Dermis blood vessel endothelial cell (primary cell): ENCODE measurements around the gene PDZD2. TPM values are rescaled to one million over a fixed set of nuclear protein-coding genes. Genes with fewer than 3 reads are reported as not detected.
A peak's percentile ranks its signal among the peaks of the same experiment; 100 is the strongest.
"Not testable (repeated sequence)": the region's sequence is repeated elsewhere in the genome, so short reads cannot be mapped to it uniquely, and the experiment has no call there.

Source experiments
- DNase-seq: peaks from one replicate; pipeline ENCODE4 v3.0.0; 2010
- total RNA-seq: library from RNA; depleted of rRNA; stranded (reverse); fragments of >200 nt; gene quantifications from 2 replicates; pipeline ENCODE4 v1.2.3, GENCODE V29; 2014

PDZD2 gene
- total RNA-seq, 1 donor from 2014 or later, result 6.6 TPM

DNA sequence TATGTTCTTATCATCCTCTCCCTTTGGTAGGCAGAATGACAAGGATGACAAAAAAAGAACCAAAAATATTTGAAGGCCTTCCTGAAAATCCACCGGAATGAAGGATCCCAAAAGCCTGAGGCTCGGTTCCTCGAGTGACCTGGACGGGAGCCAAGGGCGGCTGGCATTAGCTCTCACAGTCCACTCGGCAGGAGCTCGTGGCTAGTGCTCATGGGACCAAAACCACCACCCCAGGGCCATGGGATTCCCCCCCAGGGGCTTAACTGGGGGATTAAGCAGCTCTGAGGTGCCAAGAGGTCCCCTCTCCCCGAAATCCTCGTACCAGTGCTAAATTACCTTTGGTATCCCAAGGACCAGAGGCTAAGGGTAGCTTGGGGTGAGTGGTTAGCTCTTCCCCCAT lies 586 bp upstream of the PDZD2 start:
- no peak for DNase-seq

DNA sequence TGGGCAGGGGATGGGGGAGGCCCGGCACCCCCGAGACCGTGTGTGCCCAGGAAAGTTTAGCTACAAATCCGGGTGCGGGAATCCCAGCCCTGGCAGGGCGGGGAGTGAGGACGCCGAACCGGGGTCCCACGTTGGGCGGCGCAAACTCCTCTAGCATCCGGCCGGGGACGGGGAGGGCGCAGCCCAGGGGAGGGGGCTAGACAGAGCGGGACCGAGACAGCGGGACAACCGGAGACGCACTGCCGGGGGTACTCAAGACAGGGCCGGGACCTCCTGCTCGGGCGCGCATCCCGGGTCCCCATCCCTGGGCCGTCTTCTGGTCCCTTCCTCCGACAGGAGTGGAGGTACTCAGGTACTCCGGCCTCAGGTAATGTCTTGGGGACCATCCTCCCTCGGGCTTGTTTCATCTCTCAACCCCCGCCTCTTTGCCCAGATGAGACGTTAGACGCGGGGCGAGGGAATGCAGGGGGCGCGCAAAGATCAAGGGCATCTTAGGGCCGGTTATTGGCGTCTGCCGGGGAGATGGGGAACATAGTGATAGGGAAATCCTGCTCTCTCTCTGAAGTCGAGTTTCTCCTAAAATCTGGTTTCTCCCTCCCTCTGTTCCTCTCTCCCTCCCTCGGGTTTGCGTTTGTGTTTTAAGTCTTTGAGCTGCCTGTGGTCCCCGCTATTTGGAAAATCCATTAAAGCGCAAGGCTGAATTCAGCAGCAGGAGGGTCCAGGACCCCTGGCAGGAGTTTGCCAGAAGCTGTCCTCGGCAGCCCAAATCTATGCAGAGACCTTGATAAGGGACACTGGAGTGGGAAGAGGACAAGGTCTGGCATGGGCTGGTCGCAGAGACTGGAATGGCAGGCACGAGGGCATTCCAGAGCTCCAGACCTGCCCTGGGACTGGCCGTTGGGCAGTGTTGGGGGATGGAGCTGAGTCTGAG lies 815 bp downstream of the PDZD2 start:
- no peak for DNase-seq

DNA sequence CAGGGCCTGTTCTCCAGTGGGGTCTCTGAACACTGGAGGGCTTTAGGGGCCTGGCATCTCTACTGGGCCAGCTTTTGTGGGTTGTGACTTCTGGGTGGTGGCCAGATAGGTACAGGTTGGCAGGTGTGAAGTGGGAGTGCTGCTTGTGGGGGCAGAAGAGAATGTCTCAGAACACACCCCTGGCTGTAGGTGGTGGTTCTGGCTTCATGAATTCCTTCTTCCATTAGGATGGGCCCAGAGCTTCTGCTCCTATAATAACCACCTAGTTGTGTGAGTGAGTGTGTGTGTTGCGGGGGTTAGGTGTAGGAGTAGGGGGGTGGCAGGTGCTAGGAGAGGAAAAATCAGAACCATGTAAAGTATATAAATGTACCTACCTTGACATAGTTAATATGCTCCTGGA lies 1.6 kb downstream of the PDZD2 start:
- DNase-seq, result no peak

DNA sequence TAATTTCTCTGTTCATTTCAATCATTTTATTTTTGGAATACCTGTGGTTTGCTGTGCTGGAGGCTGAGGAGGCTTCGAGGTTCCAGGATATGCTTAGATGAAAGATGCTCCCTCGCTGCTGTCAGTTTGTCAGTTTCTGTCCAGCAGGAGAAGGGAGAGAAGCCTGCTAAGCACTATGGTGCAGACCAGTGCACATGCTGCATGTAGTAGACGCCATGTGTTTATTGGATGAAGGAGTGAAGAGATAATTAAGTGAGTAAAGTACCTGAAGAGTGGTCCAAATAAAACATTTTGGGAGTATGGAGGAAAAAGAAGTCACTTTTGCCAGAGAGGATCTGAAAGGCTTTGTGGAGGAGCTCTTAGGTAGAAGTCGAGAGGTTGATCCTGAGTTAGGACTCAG lies 2.1 kb downstream of the PDZD2 start:
- DNase-seq, result no peak

DNA sequence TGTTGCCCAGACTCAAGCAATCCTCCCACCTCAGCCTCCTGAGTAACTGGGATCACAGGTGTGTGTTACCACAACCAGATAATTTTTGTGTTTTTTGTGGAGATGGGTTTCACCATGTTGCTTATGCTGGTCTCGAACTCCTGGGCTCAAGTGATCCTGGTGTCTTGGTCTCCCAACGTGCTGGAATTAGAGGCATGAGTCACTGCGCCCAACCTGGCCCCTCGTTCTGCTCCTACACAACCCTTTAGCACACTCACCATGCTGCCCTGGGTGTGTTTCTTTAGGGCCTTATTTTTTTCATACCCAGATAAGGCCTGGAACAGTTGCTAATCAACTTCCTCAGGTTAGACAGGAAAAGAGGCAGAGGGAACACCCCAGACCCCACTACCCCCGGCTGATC lies 2.6 kb downstream of the PDZD2 start:
- DNase-seq, result no peak

DNA sequence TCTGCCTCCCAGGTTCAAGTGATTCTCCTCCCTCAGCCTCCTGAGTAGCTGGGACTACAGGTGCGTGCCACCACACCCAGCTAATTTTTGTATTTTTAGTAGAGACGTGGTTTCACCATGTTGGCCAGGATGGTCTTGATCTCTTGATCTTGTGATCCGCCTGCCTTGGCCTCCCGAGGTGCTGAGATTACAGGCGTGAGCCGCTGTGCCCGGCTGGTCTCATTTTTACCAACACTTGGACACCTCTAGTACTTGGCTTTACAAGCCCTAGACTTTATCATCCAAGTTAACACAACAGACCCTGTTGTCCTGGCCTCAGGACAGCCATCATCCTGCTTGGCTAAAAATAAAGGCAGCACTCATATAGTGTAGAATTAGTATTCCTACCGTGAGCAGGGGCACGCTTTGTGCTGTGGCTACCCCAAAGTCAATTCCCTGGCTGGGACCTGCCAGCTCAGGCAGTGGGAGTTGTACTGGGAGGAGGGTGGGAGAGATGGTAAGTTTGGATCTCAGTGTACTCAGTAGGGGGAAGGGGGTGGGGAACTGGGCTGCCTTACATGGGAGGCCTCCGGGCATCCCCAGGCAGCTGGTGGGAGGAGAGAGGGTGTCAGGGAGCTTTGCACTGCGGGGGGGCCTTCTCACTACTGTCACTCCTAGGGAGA lies 6.6 kb downstream of the PDZD2 start:
- DNase-seq, result no peak

DNA sequence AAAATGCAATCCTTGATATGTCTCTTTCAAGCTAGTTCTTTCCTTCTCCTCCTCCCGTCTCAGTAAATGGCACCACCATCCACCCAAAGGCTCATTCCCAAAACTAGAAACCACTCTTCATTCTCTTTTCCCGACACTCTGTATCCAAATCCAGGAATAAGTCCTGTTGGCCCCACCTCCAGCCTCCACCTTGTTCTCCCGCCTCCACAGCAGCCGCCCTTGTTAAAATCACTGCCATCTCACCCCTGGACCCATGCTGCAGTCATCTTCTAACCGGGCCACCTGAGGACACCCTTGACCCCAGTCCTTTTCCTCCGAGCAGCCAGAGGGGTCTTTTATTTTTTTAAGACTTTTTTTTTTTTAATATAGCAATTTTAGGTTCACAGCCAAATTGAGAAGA lies 9.4 kb downstream of the PDZD2 start:
- no peak for DNase-seq

DNA sequence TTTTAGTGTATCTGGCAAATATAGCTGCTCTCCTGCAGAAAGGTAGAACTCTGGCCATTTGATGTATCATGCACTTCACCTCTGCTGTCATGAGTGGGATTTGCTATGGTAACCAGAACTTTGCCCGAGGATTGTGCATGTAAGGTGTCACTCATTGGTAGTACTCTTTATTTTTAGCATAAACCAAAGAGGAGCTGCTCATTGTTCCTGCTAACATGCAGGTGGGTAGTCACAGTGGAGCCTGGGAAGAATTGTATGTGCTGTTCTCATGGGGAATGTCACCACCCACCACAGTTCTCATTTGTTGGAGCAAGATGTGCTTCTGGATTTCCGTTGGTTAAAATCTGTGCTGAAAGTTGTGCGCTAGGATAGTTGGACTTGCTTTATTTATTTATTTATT lies 12.3 kb downstream of the PDZD2 start:
- DNase-seq, result no peak

DNA sequence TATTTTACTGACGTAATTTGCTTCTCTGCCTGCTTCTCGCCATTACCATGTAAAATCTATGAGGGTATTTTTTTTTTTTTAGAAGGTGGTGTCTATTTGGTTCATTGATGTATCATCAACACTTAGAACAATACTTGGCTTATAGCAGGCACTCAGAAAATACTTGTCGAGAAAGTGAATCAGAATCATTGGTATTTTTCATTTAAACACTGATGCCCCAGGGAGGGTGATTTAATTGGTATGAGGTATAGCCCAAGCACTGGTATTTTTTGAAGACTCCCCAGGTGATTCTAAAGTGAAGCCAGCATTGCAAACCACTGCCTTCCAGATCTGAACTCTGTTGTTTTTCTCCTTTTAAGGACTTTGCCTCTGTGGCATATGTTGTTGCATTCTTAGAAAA lies 16.6 kb downstream of the PDZD2 start:
- DNase-seq, result no peak

DNA sequence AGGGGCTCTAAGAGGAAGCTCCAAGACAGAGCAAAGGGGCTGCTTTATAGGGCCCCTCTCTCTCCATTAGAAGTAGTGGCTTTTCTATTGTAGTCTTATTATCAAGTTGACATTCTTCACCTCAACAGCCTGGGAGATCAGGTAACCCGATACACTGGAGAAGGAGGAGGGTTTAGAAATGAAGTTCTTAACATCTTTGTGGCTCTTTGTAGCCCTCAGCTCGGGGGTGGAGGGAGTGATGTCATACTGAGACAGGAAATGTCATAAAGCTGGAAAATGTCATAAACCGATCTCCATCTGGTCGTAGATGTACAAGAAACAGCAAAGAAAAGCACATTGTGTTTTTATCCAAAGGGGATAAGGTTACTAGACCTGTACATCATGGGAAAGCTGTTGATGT lies 17.9 kb downstream of the PDZD2 start:
- DNase-seq, result no peak

DNA sequence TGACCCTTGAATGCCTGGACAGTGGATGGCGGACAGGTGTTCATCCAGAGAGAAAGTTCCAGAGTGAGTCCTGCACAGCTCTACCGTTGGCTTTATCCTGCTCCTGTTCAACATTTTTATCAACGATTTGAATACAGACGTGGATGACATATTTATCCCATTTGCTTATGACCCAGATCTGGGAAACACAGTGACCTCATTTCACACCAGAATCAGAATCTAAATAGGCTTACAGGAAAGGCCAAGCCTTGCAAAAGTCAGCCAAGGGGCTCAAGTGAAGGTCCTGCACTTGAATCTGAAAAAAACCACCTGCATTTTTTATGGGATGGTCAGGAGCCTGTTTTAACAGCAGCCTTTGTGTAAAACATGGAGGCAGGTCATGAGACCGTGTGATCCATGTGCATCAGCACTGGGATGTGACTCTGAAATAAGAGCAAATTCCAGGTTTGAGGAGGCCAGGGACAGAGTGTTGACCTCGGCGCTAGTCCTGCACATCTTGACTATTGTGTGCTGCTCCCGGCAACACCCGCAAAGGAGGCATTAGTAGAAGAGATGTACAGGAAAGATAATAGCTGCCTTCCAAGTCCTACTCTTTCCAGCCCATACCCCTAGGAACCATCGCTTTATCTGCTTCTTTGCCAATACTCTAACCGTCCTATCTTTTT lies 18.5 kb downstream of the PDZD2 start:
- DNase-seq, result no peak

DNA sequence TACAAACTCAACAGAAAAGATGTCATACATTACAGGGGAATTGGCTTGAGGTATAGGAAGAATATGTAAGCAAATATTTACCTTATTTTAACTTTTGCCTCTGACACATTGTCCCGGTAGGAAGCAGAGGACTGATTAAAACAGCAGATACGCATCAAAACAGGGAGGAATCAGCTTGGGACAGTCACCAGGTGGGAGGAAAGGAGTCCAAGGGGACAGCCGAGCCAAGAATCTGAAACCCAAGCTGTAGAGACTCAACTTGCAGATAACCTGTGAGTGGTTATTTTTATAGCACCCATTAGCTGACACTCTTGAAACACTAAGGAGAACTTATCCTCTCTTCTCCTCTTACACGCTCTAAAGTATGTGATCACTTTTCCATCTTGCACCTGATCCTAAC lies 22.3 kb downstream of the PDZD2 start:
- no peak for DNase-seq

DNA sequence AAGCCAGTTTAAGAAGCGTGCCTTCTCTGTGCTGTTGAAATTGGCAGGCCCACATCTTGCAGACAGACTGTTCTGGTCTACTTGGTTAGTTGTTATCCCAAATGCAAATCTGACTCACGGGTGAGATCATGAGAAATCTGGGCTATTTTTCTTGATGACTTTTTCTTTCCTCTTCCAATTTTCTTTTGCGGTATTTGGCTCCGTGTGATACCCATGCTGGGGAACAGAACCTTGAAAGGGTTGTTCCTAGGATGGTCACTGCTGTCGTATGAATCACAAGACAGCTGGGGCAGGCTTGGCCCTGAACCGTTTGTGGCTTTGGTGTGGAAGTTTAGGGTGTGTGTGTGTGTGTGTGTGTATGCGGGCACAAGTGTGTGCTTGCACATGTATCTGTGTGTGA lies 24.6 kb downstream of the PDZD2 start:
- no peak for DNase-seq

DNA sequence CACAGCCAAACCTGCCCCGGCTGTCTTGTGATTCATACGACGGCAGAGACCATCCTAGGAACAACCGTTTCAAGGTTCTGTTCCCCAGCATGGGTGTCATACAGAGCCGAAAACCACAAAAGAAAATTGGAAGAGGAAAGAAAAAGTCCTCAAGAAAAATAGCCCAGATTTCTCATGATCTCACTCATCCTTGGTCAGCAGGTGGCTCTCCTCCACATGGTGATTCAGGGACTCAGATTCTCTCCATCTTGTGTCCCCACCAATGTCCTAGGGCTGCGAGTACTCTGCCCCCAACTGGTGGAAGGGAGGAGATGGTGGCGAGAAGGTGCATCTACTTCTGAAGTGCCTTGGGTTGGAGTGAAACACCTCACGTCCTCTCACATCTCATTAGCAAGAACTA lies 25.6 kb downstream of the PDZD2 start:
- peak; percentile 6 for DNase-seq

DNA sequence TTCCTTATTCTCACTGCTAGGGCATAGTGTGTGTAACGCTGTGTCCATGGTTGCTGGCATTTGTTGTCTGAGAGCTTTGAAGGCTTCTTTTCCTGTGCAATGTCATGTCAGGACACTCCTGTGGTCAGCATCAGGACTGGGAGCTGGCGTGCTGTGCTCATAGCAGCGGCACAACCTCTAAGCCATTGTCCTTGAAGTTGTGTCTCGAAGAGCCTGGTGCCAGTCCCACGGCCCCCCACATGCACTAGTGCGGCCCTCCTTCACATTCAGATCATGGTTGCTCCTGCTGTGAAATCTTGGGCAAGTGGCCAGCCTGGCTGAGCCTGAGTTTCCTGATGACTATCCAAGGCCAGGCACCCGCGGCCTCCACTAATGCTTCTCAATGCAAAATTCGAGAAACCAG lies 32.4 kb downstream of the PDZD2 start:
- no peak for DNase-seq

DNA sequence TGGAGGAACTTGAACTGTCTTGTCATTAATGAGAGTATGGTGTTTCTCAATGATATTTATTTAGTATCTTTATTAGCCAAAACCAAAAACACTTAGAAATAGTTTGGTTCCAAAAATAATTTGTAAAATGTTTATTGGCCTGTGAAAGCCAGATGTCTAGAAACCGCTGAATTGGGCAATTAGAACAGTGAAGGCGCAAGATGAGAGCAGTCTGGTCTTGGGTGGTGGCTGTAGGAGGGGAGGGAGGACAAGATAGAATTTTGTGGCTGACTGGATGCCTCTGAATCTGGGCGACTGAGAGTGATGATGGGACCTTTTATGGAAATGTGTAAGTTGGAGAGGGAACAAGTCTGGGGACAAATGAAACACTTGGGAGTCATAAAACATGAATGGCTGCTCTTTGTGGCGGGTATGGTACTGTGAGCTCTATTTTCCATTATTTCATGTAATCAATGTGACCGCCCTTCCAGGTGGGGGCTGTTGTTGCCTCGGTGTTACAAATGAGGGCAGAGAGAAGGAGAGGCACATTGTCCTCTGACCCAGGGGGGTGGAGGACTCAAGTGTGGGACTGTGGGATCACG lies 35.5 kb downstream of the PDZD2 start:
- DNase-seq, result no peak

DNA sequence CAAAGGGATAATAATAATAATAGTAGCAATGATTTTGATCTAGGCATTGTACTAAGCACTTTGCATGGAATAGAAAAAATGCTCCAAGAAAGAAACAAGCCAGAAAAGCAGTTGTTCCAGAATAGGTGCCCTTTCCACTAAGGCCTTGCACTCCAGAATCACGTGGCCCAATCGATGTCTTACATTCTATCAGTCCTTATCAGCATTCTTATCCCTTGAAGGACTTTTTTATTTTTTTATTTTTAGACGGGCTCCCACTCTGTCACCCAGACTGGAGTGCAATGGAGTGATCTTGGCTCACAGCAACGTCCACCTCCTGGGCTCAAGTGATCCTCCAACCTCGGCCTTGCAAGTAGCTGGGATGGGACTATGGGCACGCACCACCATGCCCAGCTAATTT lies 36.5 kb downstream of the PDZD2 start:
- no peak for DNase-seq

DNA sequence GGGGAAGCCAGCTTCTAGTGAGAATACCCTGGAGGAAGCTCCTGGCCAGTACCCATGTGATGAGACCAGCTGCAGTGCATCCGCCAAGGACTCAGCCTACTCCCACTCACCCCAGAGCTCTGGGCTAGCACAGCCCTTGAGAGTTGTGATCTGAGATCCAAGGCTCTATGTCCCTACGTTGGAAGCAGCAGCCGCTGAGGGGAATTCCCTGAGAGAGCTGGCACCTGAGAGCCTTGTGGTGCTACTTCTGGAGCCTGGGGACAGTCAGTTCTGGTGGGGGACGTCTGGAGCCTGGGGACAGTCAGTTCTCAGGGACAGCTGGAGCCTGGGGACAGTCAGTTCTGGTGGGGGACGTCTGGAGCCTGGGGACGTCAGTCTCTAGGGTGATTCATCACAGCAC lies 39.2 kb downstream of the PDZD2 start:
- no peak for DNase-seq

DNA sequence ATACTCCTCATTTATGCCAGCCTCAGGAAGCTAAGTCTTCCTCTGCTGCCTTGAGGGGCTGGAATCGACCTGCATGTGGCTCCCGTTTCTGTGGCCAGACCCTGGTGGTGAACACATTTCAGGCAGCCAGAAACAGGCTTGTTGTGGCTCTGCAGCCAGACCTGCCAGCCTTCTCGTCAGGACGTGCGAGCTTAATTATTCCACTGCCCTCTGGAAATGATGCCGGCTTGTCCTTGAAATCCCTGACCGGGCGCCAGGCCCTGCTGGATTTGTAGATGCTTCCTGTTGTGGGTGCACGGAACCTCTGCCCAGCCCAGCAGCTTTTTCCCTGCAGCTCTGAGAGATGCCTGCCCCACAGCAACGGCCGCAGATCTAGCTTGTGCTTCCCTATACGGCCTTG lies 41.6 kb downstream of the PDZD2 start:
- DNase-seq, result no peak

DNA sequence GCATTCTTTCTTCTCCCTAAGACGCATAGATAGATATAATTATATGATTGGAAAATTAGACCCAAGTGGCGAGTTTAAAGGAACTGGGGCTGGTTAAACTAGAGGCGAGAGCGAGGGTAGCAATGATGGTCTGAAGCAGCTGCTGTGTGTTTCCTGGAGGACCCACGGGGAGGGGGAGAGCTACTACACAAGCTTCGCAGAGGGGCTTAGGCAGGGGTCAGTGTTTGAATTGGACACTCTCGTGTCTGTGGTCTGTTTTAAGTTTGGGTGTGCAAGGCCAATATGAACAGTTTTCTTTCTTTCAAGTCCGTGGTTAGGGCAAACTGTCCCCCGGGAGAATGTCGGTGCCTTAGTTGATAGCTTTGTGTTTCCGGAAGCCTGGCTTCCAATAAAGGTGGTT lies 43.1 kb downstream of the PDZD2 start:
- DNase-seq, result no peak

DNA sequence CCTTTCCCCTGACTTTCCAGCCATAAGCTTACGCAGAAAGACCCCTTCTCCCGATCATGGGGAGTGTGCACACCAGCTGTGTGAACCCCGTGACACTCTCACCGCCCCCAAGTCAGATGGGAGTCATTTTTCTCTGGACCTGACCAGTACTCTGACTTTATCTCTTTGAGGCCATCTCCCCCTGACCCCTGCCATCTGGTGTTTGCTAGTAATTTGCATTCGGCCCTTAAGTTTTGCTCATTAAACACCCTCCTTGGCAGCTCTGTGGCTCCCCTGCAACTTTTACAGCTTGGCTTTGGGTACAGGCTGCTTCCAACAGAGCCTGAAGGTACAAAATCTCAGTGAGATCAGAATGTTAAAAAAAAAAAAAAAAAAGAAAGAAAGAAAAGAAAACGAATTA lies 43.9 kb downstream of the PDZD2 start:
- no peak for DNase-seq

DNA sequence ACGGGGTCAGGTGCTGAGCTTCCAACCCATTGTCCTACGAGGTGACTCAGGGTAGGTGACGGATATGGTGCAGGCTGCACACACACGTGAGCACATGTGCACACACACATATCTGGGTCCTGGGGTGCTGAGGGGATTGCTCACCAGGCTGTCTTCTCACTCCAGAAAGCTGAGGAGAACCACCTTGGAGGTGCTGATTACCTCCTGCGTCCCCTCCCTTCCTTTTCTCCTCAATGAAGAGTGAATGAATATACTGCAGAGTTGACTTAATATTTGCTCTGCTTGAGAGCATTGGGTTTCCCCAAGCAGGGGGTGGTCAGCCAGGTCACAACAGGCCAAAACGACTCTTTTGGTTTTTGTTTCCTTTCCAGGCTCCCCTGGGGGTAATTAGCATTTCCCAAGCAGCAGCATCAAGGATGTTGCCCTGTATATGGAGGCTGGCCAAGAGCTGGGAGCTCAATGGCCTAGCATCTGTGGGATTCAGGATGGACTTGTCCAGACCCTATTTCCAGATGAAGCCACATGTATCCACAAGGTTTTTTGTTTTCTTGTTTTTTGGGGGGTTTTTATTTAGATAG lies 49.7 kb downstream of the PDZD2 start:
- DNase-seq, result no peak

DNA sequence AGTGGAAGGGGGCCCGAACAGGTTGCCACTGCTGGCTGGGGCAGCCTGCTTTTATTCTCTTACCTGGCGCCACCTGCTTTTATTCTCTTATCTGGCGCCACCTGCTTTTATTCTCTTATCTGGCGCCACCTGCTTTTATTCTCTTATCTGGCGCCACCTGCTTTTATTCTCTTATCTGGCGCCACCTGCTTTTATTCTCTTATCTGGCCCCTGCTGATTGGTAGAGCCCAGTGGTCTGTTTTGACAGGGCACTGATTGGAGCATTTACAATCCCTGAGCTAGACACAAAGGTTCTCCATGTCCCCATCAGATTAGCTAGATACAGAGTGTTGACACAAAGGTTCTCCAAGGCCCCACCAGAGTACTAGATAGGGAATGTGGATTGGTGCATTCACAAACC lies 52.5 kb downstream of the PDZD2 start:
- DNase-seq, result not testable (repeated sequence)
